ENCODE measurements around the gene FSIP2. TPM values are rescaled to one million over a fixed set of nuclear protein-coding genes. Genes with fewer than 3 reads are reported as not detected.

The FSIP2 gene
- total RNA-seq, 2 donors from 2014 or later, result 4.4 to 5.9 TPM

GRCh38 chr2:185880396-185880795, 141.8 kb downstream of the FSIP2 start:
- TF ChIP-seq CTCF (IDR thresholded peaks at IDR 0.05), result no peak
- intact Hi-C loops (cut with DNase I), result no loop called here
- Histone ChIP-seq H3K27ac (no peak overlapping the region), H3K4me3 (no peak overlapping the region), H3K9me3 (no peaks in the 10 kb centered on the region), H3K27me3 (no peaks in the 10 kb centered on the region), H3K9ac (ENCODE audit: low read depth in 2 of 2, low read length in 2 of 2) (no peak overlapping the region), H3K4me1 (no peaks in the 10 kb centered on the region), H3K36me3 (no peaks in the 10 kb centered on the region)
- DNase-seq, result no peak
